22Rv1 (cell line): ENCODE results near the gene CRELD1.
"Not testable (repeated sequence)": the region's sequence is repeated elsewhere in the genome, so short reads cannot be mapped to it uniquely, and the experiment has no call there.

Experiments used
- CTCF ChIP-seq: fragments of 450-650 bp; IDR thresholded peaks from 2 replicates; pipeline ENCODE4 v1.5.1; 2017; ENCODE audit warnings: mild to moderate bottlenecking
- ZFX ChIP-seq: fragments of 450-650 bp; IDR thresholded peaks from 2 replicates; pipeline ENCODE4 v1.6.1; 2017; ENCODE audit warnings: antibody characterized with exemption, borderline replicate concordance

- TF ChIP-seq CTCF, ZFX: not testable (repeated sequence)
These were observed 32.6 kb upstream of the CRELD1 start for GRCh38 chr3:9900965-9901415.
